ENCODE data around the gene OSBPL6.

OSBPL6 gene

GRCh38 chr2:178263159-178263860, 69.0 kb downstream of the OSBPL6 start:
- no peak for DNase-seq

GRCh38 chr2:178264211-178264610, 69.9 kb downstream of the OSBPL6 start:
- intact Hi-C loops (cut with DNase I) = no loop called here

More at GRCh38 chr2:178263159-178263860, 69.0 kb downstream of the OSBPL6 start:
- intact Hi-C loops (cut with DNase I) = no loop called here

GRCh38 chr2:178265851-178266250, 71.5 kb downstream of the OSBPL6 start:
- intact Hi-C loops (cut with DNase I) = no loop called here
- peak in 10 of 42 donors; percentile 7 to 50 (median 28) for DNase-seq

More at GRCh38 chr2:178264211-178264610, 69.9 kb downstream of the OSBPL6 start:
- DNase-seq = no peak

GRCh38 chr2:178266445-178266844, 72.1 kb downstream of the OSBPL6 start:
- DNase-seq = no peak
- intact Hi-C loops (cut with DNase I) = no loop called here

- no peak for DNase-seq
- intact Hi-C loops (cut with DNase I) = no loop called here
These were observed 73.3 kb downstream of the OSBPL6 start for GRCh38 chr2:178267660-178268059.

GRCh38 chr2:178268435-178268834, 74.1 kb downstream of the OSBPL6 start:
- DNase-seq = no peak

GRCh38 chr2:178269438-178270224, 75.3 kb downstream of the OSBPL6 start:
- DNase-seq = no peak
- intact Hi-C loops (cut with DNase I) = no loop called here

More at GRCh38 chr2:178268435-178268834, 74.1 kb downstream of the OSBPL6 start:
- intact Hi-C loops (cut with DNase I) = no loop called here

GRCh38 chr2:178270338-178270737, 76.0 kb downstream of the OSBPL6 start:
- intact Hi-C loops (cut with DNase I) = no loop called here
- DNase-seq = no peak

- no peak for DNase-seq
- intact Hi-C loops (cut with DNase I) = no loop called here
These were observed 76.8 kb downstream of the OSBPL6 start for GRCh38 chr2:178271094-178271493.

- peak in 27 of 42 donors; percentile 21 to 74 (median 42) for DNase-seq
- intact Hi-C loops (cut with DNase I) = no loop called here
These were observed 77.5 kb downstream of the OSBPL6 start for GRCh38 chr2:178271629-178272333.

- intact Hi-C loops (cut with DNase I) = no loop called here
- DNase-seq = no peak
These were observed 79.6 kb downstream of the OSBPL6 start for GRCh38 chr2:178273787-178274360.

GRCh38 chr2:178275600-178275999, 81.3 kb downstream of the OSBPL6 start:
- no peak for DNase-seq
- intact Hi-C loops (cut with DNase I) = no loop called here

GRCh38 chr2:178277741-178278197, 83.5 kb downstream of the OSBPL6 start:
- intact Hi-C loops (cut with DNase I) = no loop called here
- DNase-seq = peak in 3 of 42 donors; percentile 23 to 31 (median 27)

- intact Hi-C loops (cut with DNase I) = no loop called here
- peak in 9 of 42 donors; percentile 10 to 60 (median 32) for DNase-seq
These were observed 84.8 kb downstream of the OSBPL6 start for GRCh38 chr2:178279142-178279541.

- intact Hi-C loops (cut with DNase I) = loop anchor here (10.0 kb wide), 1 partner anchor 145 kb away; no protein-coding TSS in a partner anchor
- DNase-seq = no peak
These were observed 85.3 kb downstream of the OSBPL6 start for GRCh38 chr2:178279636-178280035.

GRCh38 chr2:178280244-178280852, 86.0 kb downstream of the OSBPL6 start:
- peak in 14 of 42 donors; percentile 17 to 84 (median 44) for DNase-seq
- intact Hi-C loops (cut with DNase I) = loop anchor here (10.0 kb wide), 1 partner anchor 146 kb away; no protein-coding TSS in a partner anchor

- no peak for DNase-seq
- intact Hi-C loops (cut with DNase I) = loop anchor here (10.0 kb wide), 1 partner anchor 147 kb away; no protein-coding TSS in a partner anchor
These were observed 87.9 kb downstream of the OSBPL6 start for GRCh38 chr2:178282075-178282815.

Measured in head of caudate nucleus (tissue), 42 donors.